HCT116 (cell line): Measurements from ENCODE around the gene CD244. TPM values are rescaled to one million over a fixed set of nuclear protein-coding genes. Genes with fewer than 3 reads are reported as not detected.

Source experiments
- ATAC-seq: fragments of 200-7000 bp; cut with Tn5 transposase; 2 replicates; pipeline ENCODE4 v1.9.1; 2020; ENCODE audit warnings: mild to moderate bottlenecking, moderate library complexity
- BruUV-seq: library from RNA; stranded (reverse); fragments of 400-500 nt; replicated peaks from 2 replicates; lab custom pipeline; 2021; lab: Mats Ljungman, UMichigan
- CTCF ChIA-PET: fragments of 300-600 bp; sonication (Branson Sonifier 250); formaldehyde crosslinking; loops from one replicate; lab custom pipeline; 2021; ENCODE audit warnings: antibody characterized with exemption; lab: Charles Lee
- POLR2A ChIA-PET: fragments of 300-600, 350-600 bp; sonication (Branson Sonifier 250); formaldehyde crosslinking; loops from one replicate; lab custom pipeline; 2021; ENCODE audit warnings: antibody characterized with exemption; lab: Charles Lee
- RAD21 ChIA-PET, 2 experiments: fragments of 300-600 bp; sonication (Branson Sonifier 250); formaldehyde crosslinking; loops; one replicate each; lab custom pipeline; 2023; ENCODE audit warnings: low total read pairs in 2 of 2; ENCODE audit not compliant: uncharacterized antibody in 2 of 2, unreplicated experiment in 2 of 2, low non-redundant PET in 1 of 2; lab: Charles Lee
- DNase-seq: peaks from one replicate; pipeline ENCODE4 v3.0.0-alpha.2; 2010; ENCODE audit warnings: low read depth, low spot score
- H2AFZ ChIP-seq: fragments of 200-600 bp; shearing (Covaris generic), sonication (generic); 2 replicates; pipeline ENCODE4 v1.6.1; 2017; ENCODE audit warnings: low read depth, mixed run types, mixed read lengths, antibody characterized with exemption, low read length; ENCODE audit not compliant: poor library complexity, severe bottlenecking
- H3K27ac ChIP-seq: 2 replicates; pipeline ENCODE4 v1.5.1; 2012; ENCODE audit warnings: low read depth, low read length
- H3K27me3 ChIP-seq: fragments of 200-600 bp; sonication (generic); 2 replicates; pipeline ENCODE4 v1.6.1; 2016; ENCODE audit warnings: mixed run types, low read length, mixed read lengths; ENCODE audit not compliant: insufficient read depth
- H3K36me3 ChIP-seq, 2 experiments: fragments of 200-500 bp in 1 of 2; fragments of 200-600 bp in 1 of 2; sonication (Bioruptor generic) in 1 of 2; sonication (generic) in 1 of 2; 2 replicates each; pipeline versions ENCODE4 v1.5.1 to v1.6.1; 2014 to 2016; ENCODE audit warnings: low read length in 2 of 2, inconsistent platforms in 1 of 2, mixed read lengths in 1 of 2, mixed run types in 1 of 2; ENCODE audit not compliant: insufficient read depth in 2 of 2, control insufficient read depth in 1 of 2
- H3K4me1 ChIP-seq, 2 experiments: fragments of 200-600 bp in 1 of 2; sonication (generic) in 1 of 2; 2 replicates each; pipeline versions ENCODE4 v1.5.1 to v1.6.1; 2012 to 2017; ENCODE audit warnings: low read length in 2 of 2, inconsistent platforms in 1 of 2, mild to moderate bottlenecking in 1 of 2, mixed read lengths in 1 of 2, mixed run types in 1 of 2, moderate library complexity in 1 of 2; ENCODE audit not compliant: insufficient read depth in 2 of 2, control insufficient read depth in 1 of 2
- H3K4me2 ChIP-seq: fragments of 200-600 bp; sonication (generic); 2 replicates; pipeline ENCODE4 v1.6.1; 2017; ENCODE audit warnings: mixed run types, low read length, mixed read lengths
- H3K4me3 ChIP-seq, 2 experiments: fragments of 200-600 bp in 1 of 2; sonication (generic) in 1 of 2; replicated peaks in 1 of 2; 2 replicates each; pipeline ENCODE4 v1.5.1; 2011 to 2016; ENCODE audit warnings: low read length in 2 of 2, control low read depth in 1 of 2, low read depth in 1 of 2, mild to moderate bottlenecking in 1 of 2, mixed read lengths in 1 of 2, mixed run types in 1 of 2
- H3K79me2 ChIP-seq: fragments of 200-600 bp; sonication (generic); 2 replicates; pipeline ENCODE4 v1.6.1; 2017; ENCODE audit warnings: mild to moderate bottlenecking, mixed run types, low read length, moderate library complexity, mixed read lengths; ENCODE audit not compliant: insufficient read depth
- H3K9ac ChIP-seq: fragments of 200-600 bp; sonication (generic); 2 replicates; pipeline ENCODE4 v1.6.1; 2016; ENCODE audit warnings: low read length, mixed read lengths
- H3K9me2 ChIP-seq: fragments of 200-600 bp; sonication (generic), shearing (Covaris generic); 2 replicates; pipeline ENCODE4 v1.6.1; 2017; ENCODE audit warnings: mixed run types, mild to moderate bottlenecking, moderate library complexity; ENCODE audit not compliant: insufficient read depth
- H3K9me3 ChIP-seq, 2 experiments: fragments of 200-500 bp in 1 of 2; fragments of 200-600 bp in 1 of 2; sonication (Bioruptor generic) in 1 of 2; sonication (generic) in 1 of 2; 2 replicates each; pipeline ENCODE4 v1.6.1; 2014 to 2017; ENCODE audit warnings: low read length in 2 of 2, mixed read lengths in 2 of 2, inconsistent platforms in 1 of 2, low read depth in 1 of 2, mild to moderate bottlenecking in 1 of 2, mixed run types in 1 of 2, moderate library complexity in 1 of 2; ENCODE audit not compliant: control insufficient read depth in 1 of 2, insufficient read depth in 1 of 2
- H4K20me1 ChIP-seq: fragments of 200-600 bp; sonication (generic), shearing (Covaris generic); 2 replicates; pipeline ENCODE4 v1.6.1; 2017; ENCODE audit warnings: mixed run types, mild to moderate bottlenecking, moderate library complexity; ENCODE audit not compliant: insufficient read depth
- CTCF ChIP-seq, 3 experiments: fragments of 200-600 bp in 1 of 3; sonication (generic) in 1 of 3; IDR thresholded peaks in 2 of 3; conservative IDR thresholded peaks in 1 of 3; 2 replicates each; pipeline ENCODE4 v1.5.1; 2012 to 2017; ENCODE audit warnings: low read depth in 2 of 3, low read length in 2 of 3, antibody characterized with exemption in 1 of 3, borderline replicate concordance in 1 of 3, control low read depth in 1 of 3, mild to moderate bottlenecking in 1 of 3, mixed read lengths in 1 of 3, mixed run types in 1 of 3, moderate library complexity in 1 of 3; ENCODE audit not compliant: insufficient read depth in 1 of 3
- POLR2AphosphoS5 ChIP-seq: IDR thresholded peaks from 2 replicates; pipeline ENCODE4 v1.6.1; 2011; ENCODE audit warnings: mild to moderate bottlenecking, low read depth, low read length, moderate library complexity
- REST ChIP-seq: IDR thresholded peaks from 2 replicates; pipeline ENCODE4 v1.6.1; 2012; ENCODE audit warnings: low read depth
- SIN3A ChIP-seq: IDR thresholded peaks from 2 replicates; pipeline ENCODE4 v1.6.1; 2012; ENCODE audit warnings: low read depth
- SRF ChIP-seq: IDR thresholded peaks from 2 replicates; pipeline ENCODE4 v1.6.1; 2012; ENCODE audit warnings: low read depth
- YY1 ChIP-seq: IDR thresholded peaks from 2 replicates; pipeline ENCODE4 v1.6.1; 2011; ENCODE audit warnings: low read length, low read depth, moderate library complexity, mild to moderate bottlenecking; ENCODE audit not compliant: insufficient replicate concordance; ENCODE audit errors: extremely low read depth
- ZNF274 ChIP-seq: fragments of 200-500 bp; sonication (Bioruptor generic); IDR thresholded peaks from 2 replicates; pipeline ENCODE4 v1.6.1; 2014; ENCODE audit warnings: mild to moderate bottlenecking, low read depth, low read length, inconsistent platforms
- intact Hi-C: fragments of 100-400 bp; cut with micrococcal nuclease; formaldehyde crosslinking; loops from 2 replicates; pipeline ENCODE4 v1.10.0; 2022
- total RNA-seq: library from RNA; stranded (reverse); gene quantifications from one replicate; pipeline ENCODE4 v1.2.1, GENCODE V29; 2021; ENCODE audit not compliant: unreplicated experiment

CD244 gene
- total RNA-seq, 1 experiment from 2014 or later, result not detected

GRCh38 chr1:160801836-160802580, 60.7 kb downstream of the CD244 start:
- H3K27me3 ChIP-seq, result no peaks in the 10 kb centered on the region
- H3K36me3 ChIP-seq, result no peaks in the 10 kb centered on the region
- TF ChIP-seq REST (no peak), ZNF274 (no peak), SIN3A (no peak), YY1 (no peak), CTCF (IDR thresholded peaks at IDR 0.05 in 2 of 3, conservative IDR thresholded peaks at IDR 0.05 in 1 of 3; ENCODE audit: borderline replicate concordance in 1 of 3, insufficient read depth in 1 of 3, low read depth in 2 of 3, low read length in 2 of 3) (no peak), POLR2AphosphoS5 (no peak), SRF (no peak)
- no peak overlapping the region for H2AFZ ChIP-seq
- CTCF ChIA-PET, result no interaction called here
- DNase-seq (no peak), ATAC-seq (no peak)
- no peak overlapping the region for H3K27ac ChIP-seq
- no peaks in the 10 kb centered on the region for H3K79me2 ChIP-seq
- no peaks in the 10 kb centered on the region for H3K9me3 ChIP-seq
- no peaks in the 10 kb centered on the region for H4K20me1 ChIP-seq
- H3K9ac ChIP-seq, result no peak overlapping the region
- POLR2A ChIA-PET, result no interaction called here
- intact Hi-C loops, result no loop called here
- no peaks in the 10 kb centered on the region for H3K9me2 ChIP-seq
- no peak overlapping the region for H3K4me2 ChIP-seq
- H3K4me1 ChIP-seq, result no peaks in the 10 kb centered on the region
- RAD21 ChIA-PET, result no interaction called here
- no peak overlapping the region for H3K4me3 ChIP-seq
- BruUV-seq, result no TSS peak
